ENCODE measurements around the gene DHH.

The DHH gene

DNA sequence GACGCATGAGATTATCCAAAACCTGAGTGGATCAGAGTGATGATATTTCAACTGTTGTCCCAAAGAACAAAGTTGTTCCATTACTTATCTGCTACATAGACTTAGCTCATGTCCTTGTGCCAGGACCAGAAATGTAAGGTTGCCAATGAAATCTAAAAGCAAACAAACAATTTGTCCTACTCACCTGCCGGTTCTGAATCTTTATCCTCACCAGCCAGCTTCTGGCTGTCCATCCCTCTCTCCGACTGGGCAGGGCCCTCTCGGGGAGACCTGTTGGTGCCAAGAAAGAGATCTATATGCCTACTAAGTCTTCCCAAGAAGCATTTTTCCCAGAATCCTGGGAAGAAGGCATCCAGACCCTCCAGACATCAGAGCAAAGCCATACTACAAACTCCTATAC, 39.5 kb downstream of the DHH start:
- H3K27ac ChIP-seq, result no peak overlapping the region
- H3K4me3 ChIP-seq, result no peak overlapping the region

DNA sequence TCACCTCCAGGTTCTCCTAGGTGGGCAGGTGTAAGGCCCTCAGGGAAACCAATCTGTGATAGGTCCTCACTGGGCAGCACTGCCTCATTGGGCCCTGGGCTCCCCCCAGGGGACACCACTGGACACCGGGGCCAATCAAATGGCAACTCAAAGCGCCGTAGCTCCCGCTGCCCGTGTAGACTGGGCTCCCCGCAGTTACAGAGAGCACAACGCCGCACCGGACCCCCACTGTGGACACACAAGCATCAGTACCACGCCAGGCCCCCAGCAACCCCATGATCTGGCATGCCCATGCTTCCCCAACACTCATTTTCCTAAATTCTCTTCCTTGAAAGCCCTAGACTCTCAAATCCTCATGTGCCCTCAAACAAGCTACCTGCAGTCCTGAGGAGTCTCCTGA, 40.1 kb downstream of the DHH start:
- no peak overlapping the region for H3K27ac ChIP-seq
- H3K4me3 ChIP-seq, result no peak overlapping the region

DNA sequence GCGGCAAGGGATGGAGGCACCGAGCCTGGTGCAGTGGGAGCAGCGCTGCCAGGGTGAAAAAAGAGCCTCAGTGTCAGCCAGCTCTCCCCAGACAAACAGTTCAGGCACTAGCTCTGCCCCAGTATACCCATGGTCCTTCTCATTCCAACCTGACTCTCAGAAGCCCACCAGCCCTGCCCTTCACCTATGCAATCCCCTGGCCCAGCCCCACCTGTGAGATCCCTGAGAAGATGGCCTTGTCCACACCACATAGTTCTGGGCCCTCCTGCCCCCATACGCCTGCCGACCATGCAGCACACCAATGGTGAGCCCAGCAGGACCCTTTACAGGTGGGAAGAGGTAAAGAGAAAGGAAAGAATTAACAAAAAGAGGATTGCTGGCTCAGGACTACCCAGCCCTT, 40.5 kb downstream of the DHH start:
- no peak overlapping the region for H3K4me3 ChIP-seq
- no peak overlapping the region for H3K27ac ChIP-seq

DNA sequence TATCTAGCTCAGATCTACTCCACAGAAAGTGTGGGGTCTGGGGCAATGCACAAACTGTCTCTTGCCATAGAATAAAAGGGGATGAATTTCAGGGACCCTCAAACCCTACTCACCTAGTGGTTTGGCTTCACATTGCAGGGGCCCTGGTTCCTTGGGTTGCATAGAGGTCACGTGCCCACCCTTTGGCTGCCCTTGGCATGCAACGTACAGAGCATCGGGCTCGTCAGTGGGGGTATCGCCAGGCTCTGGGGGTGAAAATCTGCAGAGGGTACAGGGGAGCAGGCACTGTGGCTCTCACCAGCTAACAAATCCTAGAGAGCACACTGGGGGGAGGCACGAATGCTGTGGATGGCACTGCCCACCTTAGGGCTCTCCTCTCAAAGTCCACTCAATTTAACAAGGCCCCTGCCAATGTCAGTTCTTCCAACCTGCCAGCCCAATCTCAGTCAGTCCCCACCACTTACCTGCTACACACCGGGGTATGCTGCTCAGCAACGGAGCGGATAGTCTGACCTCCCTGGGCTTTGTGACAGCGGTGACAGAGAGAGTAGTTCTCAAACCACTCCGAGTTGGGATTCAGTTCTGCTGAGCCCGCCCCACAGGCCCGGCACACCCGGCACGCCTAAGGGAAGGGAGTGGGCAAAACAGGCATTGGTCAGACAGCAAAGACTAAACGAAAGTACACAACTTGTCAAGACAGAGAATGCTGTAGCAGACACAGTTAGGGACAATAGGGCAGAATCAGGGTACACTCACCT, 42.0 kb downstream of the DHH start:
- no peak overlapping the region for H3K27ac ChIP-seq
- no peak overlapping the region for H3K4me3 ChIP-seq

DNA sequence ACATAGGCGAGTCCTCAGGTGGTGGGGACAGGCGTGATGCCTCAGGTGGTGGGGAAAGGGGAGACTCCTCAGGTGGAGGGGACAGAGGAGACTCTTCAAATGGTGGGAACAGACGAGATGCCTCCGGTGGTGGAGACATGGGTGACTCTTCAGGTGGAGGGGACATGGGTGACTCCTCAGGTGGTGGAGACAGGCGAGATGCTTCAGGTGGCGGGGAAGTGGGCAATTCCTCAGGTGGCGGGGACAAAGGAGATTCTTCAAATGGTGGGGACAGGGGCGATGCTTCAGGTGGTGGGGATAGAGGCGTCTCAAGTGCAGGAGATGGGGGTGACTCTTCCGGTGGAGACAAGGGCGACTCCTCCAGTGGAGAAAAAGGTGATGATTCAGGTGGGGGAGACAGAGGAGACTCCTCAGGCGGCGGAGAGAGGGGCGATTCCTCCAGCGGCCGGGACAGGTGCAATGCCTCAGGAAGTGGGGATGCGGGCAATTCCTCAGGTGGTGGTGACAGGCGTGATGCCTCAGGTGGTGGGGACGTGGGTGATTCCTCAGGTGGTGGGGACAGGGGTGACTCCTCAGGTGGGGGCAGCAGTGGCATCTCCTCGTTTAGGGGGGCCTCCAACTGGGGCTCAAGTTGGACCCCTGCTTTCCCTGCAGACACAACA, 42.7 kb downstream of the DHH start:
- H3K27ac ChIP-seq, result no peak overlapping the region

DNA sequence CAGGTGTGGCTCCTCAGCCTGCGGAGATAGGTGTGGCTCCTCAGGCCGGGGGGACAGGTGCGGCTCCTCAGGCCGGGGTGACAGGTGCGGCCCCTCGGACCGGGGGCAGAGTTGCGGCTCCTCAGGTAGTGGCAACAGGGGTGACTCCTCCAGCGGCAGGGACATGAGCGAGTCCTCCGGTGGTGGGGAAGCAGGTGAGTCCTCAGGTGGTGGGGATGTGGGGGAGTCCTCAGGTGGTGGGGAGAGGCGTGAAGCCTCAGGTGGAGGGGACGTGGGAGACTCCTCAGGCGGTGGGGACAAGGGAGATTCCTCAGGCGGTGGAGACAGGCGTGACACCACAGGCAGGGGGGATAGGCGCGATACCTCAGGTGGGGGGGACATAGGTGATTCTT, 43.2 kb downstream of the DHH start:
- Histone ChIP-seq H3K27ac (no peak overlapping the region), H3K4me3 (no peak overlapping the region)

More for the DNA sequence above, 42.7 kb downstream of the DHH start:
- no peak overlapping the region for H3K4me3 ChIP-seq

DNA sequence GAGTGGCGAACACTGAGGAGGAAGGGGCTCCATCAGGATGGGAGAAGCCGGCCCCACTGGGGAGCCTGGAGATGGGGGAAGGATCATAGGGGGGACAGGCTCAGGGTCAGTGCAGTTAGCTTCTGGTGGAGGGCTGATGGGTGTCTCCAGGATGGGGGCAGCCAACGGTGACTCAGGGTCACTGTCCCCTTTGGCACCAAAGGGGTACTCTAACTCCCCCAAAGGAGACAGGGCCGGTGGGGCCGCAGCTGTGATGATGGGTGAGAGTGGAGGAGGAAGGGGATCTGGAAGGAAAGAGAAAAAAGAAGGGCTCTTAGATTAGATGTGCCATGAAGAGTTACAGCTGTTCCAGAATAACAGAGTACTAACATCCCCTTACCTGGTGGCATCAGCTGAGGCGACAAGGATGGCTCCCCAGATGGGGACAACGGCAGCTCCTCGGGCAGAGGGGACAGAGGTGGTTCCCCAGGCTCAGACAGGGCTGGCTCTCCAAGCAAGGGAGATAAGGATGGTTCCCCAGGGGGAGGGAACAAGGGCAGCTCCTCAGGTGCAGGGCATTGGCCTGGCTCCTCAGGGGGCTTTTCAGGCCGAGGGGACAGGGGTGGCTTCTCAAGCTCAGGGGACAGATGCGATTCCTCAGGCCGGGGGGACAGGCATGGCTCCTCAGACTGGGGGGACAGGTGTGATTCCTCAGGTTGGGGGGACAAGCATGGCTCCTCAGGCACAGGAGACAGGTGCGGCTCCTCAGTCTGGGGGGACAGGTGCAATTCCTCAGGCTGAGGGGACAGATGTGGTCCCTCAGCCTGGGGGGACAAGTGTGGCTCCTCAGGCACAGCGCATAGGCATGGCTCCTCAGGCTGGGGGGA, 43.9 kb downstream of the DHH start:
- Histone ChIP-seq H3K4me3 (no peak overlapping the region), H3K27ac (no peak overlapping the region)

DNA sequence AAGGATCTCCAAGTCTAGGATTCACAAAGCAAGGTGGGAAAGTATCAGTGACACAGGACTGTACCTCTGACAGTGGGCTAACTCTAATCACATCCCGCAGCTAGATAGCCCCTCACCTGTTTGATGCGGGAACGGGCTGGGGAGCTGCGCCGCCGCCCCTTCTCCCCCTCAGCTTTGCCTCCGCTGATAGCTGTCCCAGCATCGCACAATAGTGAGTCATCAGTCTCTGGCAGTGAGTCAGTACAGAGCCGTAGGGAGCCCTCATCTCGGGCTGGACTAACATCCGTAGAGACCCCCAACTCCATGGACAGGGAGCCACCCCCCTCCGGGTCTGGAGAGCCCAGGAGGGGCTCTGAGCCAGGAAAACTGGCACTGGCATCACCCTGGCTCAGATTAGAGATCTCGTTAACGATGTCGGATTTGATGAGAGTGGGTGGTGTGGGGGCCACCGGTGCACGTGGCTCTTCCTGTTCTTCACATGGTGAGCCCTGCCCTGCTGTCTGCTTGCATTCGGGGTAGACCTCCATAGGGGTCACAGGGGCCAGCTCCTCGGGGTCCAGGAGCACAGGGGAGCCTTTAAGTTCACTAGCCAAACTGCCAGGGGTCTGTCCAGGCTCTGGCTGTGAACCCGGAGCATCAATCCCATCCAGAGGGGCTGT, 44.9 kb downstream of the DHH start:
- Histone ChIP-seq H3K27ac (peak overlapping the region in 1 of 21 experiments; percentile 5), H3K4me3 (no peak overlapping the region)

DNA sequence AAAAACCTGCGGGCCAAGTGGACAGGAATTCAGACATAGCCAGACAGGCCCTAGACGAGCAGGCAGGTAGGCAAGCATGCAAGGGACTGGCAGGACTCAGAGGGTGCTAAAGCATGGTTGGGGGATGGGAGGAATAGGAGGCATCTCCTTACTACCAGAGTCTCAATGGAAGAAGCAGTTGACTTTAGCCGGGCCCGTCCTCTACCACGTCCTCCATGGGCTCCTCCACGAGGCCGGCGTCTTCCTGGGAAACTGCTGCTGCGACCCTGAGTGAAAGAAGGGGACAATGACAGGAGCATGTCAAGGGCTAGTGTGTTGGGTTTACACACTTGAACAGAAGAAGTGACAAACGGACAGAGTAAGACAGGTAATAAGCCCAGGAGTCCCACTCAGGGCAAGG, 45.6 kb downstream of the DHH start:
- H3K4me3 ChIP-seq, result no peak overlapping the region
- no peak overlapping the region for H3K27ac ChIP-seq

DNA sequence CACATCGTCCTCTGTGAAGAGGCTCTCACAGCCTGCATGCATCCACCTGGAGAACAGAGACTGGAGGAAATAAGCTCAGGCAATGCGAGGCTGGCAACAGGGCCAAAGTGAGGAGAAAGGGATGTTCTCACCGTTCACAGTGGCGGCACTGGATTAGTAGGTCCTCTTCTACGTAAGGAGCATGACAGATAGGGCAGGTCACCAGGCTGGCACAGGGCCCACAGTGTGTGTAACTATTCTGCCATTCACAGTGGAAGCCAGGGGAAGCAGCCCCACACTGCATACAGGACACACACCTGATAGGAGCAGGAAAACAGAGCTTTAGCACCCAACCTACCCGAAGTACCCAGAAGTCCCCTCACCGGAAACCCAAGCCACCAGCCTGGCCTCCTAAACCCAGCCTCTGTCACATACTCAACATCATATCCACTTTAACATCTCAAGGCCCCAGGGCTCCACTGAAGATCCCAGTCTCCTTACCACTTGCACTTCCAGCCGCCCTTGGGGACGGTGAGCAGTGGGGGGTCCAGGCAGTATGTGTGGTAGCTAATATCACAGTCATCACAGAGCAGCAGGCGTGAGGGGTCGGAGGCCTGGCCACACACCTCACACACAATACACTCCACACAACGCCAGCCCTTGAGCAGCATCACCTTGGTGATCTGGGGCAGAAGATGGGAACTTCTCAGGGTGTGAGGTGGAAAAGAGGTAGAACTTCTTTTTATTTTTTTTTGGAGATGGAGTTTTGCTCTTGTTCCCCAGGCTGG, 48.3 kb downstream of the DHH start:
- Histone ChIP-seq H3K4me3 (no peak overlapping the region), H3K27ac (no peak overlapping the region)

DNA sequence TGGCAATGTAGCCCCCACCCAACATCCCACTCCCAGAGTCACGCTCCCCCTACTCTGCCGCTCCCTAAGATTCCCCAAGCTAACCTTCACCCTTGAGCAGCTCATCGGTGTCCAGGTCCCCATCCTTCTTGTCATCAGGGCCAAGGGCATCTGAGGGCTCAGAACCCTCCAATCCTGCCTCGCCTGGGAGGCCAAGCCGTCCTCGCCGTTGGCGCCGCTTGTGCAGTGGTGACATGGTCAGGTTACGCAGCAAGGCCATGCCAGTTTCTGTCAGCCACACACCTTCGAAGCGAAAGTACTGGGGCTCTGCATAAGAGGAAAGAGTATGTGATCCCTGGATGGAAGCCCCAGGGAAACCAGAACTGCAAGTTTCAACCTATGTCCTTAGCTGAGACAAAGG, 49.9 kb downstream of the DHH start:
- H3K27ac ChIP-seq, result no peak overlapping the region
- no peak overlapping the region for H3K4me3 ChIP-seq

DNA sequence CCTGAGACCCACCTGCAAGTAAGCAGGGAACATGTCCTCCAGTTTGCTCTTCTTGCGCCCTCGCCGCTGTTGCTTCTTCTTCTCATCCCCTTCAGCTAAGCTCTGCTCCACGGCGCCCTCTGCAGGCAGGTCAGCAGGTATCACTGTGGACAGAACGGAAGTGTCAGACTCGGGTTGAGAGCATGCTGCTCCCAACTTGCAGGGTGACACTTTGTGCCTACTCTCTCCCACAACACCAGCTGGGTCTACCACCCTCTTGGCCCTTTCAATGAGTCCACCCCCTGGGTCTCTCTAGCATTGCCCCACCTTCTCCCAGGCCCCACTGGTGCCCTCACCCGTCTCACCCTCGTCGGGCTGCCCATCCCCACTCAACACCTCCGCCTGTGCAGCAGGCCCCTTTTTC, 50.7 kb downstream of the DHH start:
- no peak overlapping the region for H3K4me3 ChIP-seq
- no peak overlapping the region for H3K27ac ChIP-seq

DNA sequence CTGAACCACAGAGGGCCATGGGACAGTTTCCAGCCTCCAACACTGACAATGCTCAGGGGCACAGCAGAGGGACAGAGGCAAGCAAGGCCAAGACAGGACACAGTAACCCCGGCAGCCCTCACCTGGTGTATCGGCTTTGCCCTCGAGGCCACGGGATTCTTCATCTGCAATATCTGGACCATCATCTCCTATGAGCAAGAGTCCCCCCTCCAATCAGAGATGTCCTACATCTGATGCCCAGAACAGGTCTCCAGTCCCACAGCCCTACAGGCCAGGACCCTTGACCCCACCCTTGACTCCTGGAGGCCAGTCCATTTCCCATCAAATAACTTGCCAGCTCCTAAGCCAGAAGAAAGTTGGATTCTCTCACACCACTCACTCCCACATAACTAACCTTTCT, 51.4 kb downstream of the DHH start:
- no peak overlapping the region for H3K4me3 ChIP-seq
- H3K27ac ChIP-seq, result no peak overlapping the region

DNA sequence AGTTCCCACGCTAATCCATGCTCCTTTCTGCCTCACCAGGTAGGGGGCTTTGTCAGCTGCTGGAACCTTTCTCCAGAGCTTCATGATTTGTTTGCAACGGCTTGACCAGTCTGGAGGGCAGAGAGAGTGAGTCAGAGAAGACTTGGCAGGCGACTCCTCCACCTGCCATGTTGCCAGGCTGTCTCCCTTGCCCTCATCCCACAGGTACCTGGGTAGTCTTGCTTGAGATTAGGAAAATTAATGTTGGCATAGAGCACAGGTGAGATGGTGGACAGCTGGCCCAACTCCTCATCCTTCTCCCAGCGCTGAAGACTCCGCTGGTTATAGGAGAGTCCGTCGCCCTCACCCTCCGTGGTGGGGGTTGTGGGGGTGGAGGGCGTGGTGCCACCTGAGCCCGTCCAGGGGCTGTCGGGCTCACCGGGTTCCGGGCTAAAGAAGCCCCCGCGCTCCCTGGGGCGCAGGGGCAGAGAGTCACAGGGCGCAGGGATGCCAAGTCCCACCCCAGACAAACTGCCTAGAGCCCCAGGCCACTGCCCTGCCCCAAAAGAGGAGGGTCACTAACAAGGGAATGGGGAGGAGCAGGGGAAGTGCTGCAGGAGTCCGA, 52.6 kb downstream of the DHH start:
- Histone ChIP-seq H3K4me3 (no peak overlapping the region), H3K27ac (no peak overlapping the region)

DNA sequence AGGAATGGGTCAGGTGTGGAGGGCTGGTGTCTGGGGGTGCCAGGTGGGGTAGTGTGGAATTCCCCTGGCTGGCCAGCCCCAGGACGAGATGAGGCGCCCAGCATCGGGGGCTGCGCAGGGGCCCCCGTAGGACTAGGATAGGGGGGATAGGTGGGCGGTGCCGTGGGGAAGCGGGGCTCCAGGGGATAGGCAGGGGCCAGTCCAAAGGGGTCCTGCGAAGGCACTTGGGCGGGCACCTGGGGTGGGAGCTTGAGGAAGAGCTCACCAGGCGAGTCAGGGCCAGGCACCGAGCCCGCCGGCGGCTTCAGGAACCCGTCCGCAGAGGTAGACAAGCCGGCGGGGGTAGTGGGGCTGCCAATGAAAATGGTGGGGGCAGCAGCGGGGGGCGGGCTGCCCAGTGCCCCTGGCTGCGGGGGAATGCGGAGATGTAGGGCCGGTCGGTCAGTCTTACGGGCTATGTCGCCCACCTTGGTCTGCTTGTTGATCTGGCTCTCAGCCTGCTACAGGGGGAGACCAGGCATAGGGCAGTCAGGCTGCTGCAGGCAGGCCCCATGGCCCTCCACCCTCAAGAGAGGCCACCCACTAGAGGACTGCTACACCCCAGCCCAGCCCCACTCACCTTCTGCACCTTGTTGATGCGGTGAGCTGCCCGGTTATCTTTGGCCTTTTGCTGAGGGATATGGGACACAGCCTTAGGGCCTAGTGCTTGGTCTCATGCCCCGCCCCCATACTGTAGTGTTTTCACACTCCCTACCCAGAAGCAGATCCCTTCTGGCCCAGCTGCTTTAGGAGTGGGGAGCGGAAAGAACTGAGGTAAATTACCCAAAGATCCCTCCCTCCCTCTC, 53.3 kb downstream of the DHH start:
- no peak overlapping the region for H3K27ac ChIP-seq

DNA sequence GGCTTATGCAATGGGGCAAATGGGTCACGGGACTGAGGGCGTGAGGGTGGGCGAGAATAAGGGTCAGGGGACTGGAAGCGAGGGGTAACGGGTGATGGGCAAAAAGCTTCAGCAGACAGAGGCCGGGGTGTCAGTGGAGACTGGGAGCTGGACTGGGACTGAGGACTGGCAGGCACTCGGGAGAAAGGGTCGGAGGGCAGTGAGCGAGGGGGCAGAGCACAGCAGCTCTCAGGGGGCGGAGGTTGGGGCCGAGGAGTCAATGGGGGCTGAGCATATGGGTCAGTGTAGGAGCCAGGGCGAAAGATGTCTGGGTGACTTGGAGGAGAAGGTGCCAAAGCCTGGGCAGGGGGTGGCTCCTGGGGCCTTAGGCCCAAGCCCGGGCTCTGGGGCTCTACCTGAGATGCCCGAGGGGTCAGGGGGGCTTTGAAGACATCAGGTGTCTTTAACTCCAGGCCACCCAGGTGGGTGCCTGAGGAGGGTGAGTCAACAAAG, 54.2 kb downstream of the DHH start:
- Histone ChIP-seq H3K27ac (no peak overlapping the region), H3K4me3 (no peak overlapping the region)

More for the DNA sequence above, 53.3 kb downstream of the DHH start:
- H3K4me3 ChIP-seq, result no peak overlapping the region

DNA sequence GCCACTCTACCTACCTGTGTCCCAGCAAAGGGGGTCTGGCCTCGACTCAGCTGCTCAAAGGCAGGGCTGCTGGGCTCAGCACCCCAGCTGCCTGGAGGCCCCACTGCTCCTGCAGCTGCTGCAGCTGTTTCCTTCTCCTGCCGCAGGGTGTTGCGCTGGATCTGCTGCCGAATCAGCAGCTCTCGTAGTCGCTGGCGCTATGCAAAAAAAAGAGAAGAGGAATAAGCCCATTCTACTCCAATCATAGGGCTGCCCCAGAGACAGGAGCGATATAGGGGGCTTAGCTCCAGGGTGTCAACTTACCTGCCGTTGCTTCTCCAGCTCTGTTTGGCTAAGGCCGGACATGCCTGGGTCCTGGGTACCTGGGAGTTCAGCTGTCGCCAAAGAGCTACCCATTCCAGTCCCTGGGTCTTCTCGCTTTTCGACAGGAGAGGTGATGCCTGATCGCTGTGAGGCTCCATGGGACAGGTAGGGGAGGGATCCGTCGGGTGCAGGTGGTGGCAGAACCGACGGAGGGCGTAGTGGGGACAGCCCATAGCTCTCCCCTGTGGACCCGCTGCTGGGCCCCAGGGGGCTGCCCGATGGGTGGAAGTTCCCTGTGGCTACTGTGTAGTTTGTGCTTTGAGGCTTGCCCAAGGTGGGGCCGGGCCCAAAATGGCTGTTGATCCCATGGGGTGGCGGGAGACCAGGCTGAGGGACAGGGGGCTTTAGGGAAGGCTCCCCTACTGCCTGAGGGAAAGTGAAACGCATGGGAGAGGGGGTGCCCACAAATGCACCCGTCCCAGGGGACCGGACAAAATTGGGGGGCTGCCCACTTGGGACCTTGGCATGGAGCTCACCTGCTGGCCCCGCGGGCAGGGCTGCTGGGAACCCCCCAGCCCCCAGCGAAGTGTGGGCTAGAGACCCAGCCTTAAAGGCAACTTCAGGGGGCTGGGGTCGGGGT, 54.9 kb downstream of the DHH start:
- Histone ChIP-seq H3K27ac (no peak overlapping the region), H3K4me3 (no peak overlapping the region)

Data from skin epidermis (tissue), 12 donors.